Endothelial cell of umbilical vein (primary cell): ENCODE data around the gene CPA3. TPM values are rescaled to one million over a fixed set of nuclear protein-coding genes. Genes with fewer than 3 reads are reported as not detected.

Experiments
- BruUV-seq: library from RNA; stranded (reverse); fragments of 400-500 nt; replicated peaks from 2 replicates; lab custom pipeline; 2021; lab: Mats Ljungman, UMichigan
- CTCF ChIA-PET: fragments of 300-600, 350-600 bp; sonication (Branson Sonifier 250); formaldehyde crosslinking; loops from one replicate; lab custom pipeline; 2021; ENCODE audit warnings: antibody characterized with exemption, inconsistent platforms; lab: Charles Lee
- POLR2A ChIA-PET: fragments of 300-600, 350-600 bp; sonication (Branson Sonifier 250); formaldehyde crosslinking; loops from one replicate; lab custom pipeline; 2021; ENCODE audit warnings: antibody characterized with exemption, inconsistent platforms; lab: Charles Lee
- DNase-seq: peaks from one replicate; pipeline ENCODE4 v3.0.0-alpha.2; 2011; ENCODE audit warnings: low read depth, low spot score
- FAIRE-seq: peaks from 2 replicates; lab custom pipeline; 2011; peaks lifted over from hg19 to GRCh38; lab: Jason Lieb, UNC
- H2AFZ ChIP-seq: 2 replicates; pipeline ENCODE4 v1.6.0; 2012; ENCODE audit warnings: low read depth, low read length, control low read depth, inconsistent platforms
- H3K27ac ChIP-seq: 2 replicates; pipeline ENCODE4 v1.5.1; 2011; ENCODE audit warnings: low read depth, mild to moderate bottlenecking, control low read depth, low read length, moderate library complexity; ENCODE audit not compliant: insufficient read depth
- H3K27me3 ChIP-seq, 2 experiments: 2 replicates each; pipeline versions ENCODE4 v1.6.0 to v1.6.1; 2011; ENCODE audit warnings: low read length in 2 of 2, mixed read lengths in 1 of 2; ENCODE audit not compliant: control insufficient read depth in 2 of 2, insufficient read depth in 2 of 2
- H3K36me3 ChIP-seq, 2 experiments: 2 replicates in 1 of 2; 3 replicates in 1 of 2; pipeline ENCODE4 v1.5.1; 2011; ENCODE audit warnings: low read length in 2 of 2, mild to moderate bottlenecking in 1 of 2, moderate library complexity in 1 of 2; ENCODE audit not compliant: control insufficient read depth in 2 of 2, insufficient read depth in 2 of 2; ENCODE audit errors: extremely low read depth in 1 of 2
- H3K4me1 ChIP-seq: 3 replicates; pipeline ENCODE4 v1.5.1; 2011; ENCODE audit warnings: mild to moderate bottlenecking, low read length; ENCODE audit not compliant: control insufficient read depth, insufficient read depth; ENCODE audit errors: extremely low read depth
- H3K4me2 ChIP-seq: 2 replicates; pipeline ENCODE4 v1.6.1; 2011; ENCODE audit warnings: low read length, control low read depth, mixed read lengths; ENCODE audit not compliant: insufficient read depth
- H3K4me3 ChIP-seq, 3 experiments: fragments of 200-600 bp in 1 of 3; sonication (generic), shearing (Covaris generic) in 1 of 3; replicated peaks in 1 of 3; 2 replicates each; pipeline ENCODE4 v1.5.1; 2011 to 2016; ENCODE audit warnings: control low read depth in 3 of 3, low read length in 3 of 3, mild to moderate bottlenecking in 2 of 3, inconsistent platforms in 1 of 3, low read depth in 1 of 3, moderate library complexity in 1 of 3; ENCODE audit not compliant: insufficient read depth in 1 of 3
- H3K79me2 ChIP-seq: 2 replicates; pipeline ENCODE4 v1.6.0; 2012; ENCODE audit warnings: low read length, inconsistent platforms; ENCODE audit not compliant: control insufficient read depth, insufficient read depth
- H3K9ac ChIP-seq: replicated peaks from 2 replicates; pipeline ENCODE3; 2011; ENCODE audit warnings: low read length, control low read depth; ENCODE audit not compliant: insufficient read depth; ENCODE audit errors: extremely low read depth
- H3K9me1 ChIP-seq: replicated peaks from 3 replicates; pipeline ENCODE4 v1.6.0; 2011; ENCODE audit warnings: mild to moderate bottlenecking, low read length; ENCODE audit not compliant: control insufficient read depth, insufficient read depth; ENCODE audit errors: extremely low read depth
- H3K9me3 ChIP-seq: replicated peaks from 2 replicates; pipeline ENCODE4 v1.5.1; 2012; ENCODE audit warnings: low read length, inconsistent platforms; ENCODE audit not compliant: control insufficient read depth, insufficient read depth
- H4K20me1 ChIP-seq: replicated peaks from 2 replicates; pipeline ENCODE3; 2011; ENCODE audit warnings: mild to moderate bottlenecking, low read length; ENCODE audit not compliant: control insufficient read depth, insufficient read depth; ENCODE audit errors: extremely low read depth
- EZH2 ChIP-seq: IDR thresholded peaks from 2 replicates; pipeline ENCODE4 v1.6.1; 2012; ENCODE audit warnings: borderline replicate concordance, low read depth, mild to moderate bottlenecking, moderate library complexity, low read length, inconsistent platforms; ENCODE audit not compliant: severe bottlenecking
- FOS ChIP-seq: IDR thresholded peaks from 2 replicates; pipeline ENCODE4 v1.6.1; 2011; ENCODE audit warnings: mild to moderate bottlenecking, low read length, moderate library complexity, borderline replicate concordance; ENCODE audit not compliant: insufficient read depth
- GATA2 ChIP-seq: IDR thresholded peaks from 2 replicates; pipeline ENCODE4 v1.7.0; 2011; ENCODE audit warnings: low read depth, mild to moderate bottlenecking, moderate library complexity, mixed read lengths, low read length; ENCODE audit not compliant: insufficient read length, insufficient read depth
- JUN ChIP-seq: IDR thresholded peaks from 2 replicates; pipeline ENCODE4 v1.6.1; 2011; ENCODE audit warnings: borderline replicate concordance, low read depth; ENCODE audit not compliant: insufficient read length, insufficient read depth
- MYC ChIP-seq: IDR thresholded peaks from one replicate; pipeline ENCODE4 v1.6.1; 2011; ENCODE audit warnings: mild to moderate bottlenecking, low read depth, low read length
- POLR2A ChIP-seq: IDR thresholded peaks from 2 replicates; pipeline ENCODE4 v1.6.1; 2012; ENCODE audit warnings: low read depth, mild to moderate bottlenecking, control low read depth, low read length
- POLR2AphosphoS5 ChIP-seq: IDR thresholded peaks from 2 replicates; pipeline ENCODE4 v1.6.1; 2012; ENCODE audit warnings: low read depth, mild to moderate bottlenecking, control low read depth, low read length, moderate library complexity; ENCODE audit not compliant: insufficient read depth
- dilution Hi-C: fragments of 300-500 bp; cut with MboI; formaldehyde crosslinking; loops from one replicate; pipeline ENCODE4 v1.15.0; 2019; ENCODE audit warnings: low sequenced_read_pairs; ENCODE audit not compliant: extremely low pct_ligation_motif_present
- intact Hi-C: fragments of 100-400 bp; cut with micrococcal nuclease; formaldehyde crosslinking; loops from one replicate; pipeline ENCODE4 v1.10.0; 2022
- polyA plus RNA-seq, 4 experiments: library from polyadenylated mRNA; depleted of rRNA in 3 of 4; stranded (reverse) in 3 of 4; unstranded in 1 of 4; fragments of >200 nt; gene quantifications; 2 replicates each; pipeline versions ENCODE4 v1.2.1 to v1.2.3, GENCODE V29; 2011 to 2012; ENCODE audit warnings: missing spikeins in 1 of 4
- total RNA-seq: library from RNA; stranded (reverse); gene quantifications from 2 replicates; pipeline ENCODE4 v1.2.3, GENCODE V29; 2021
- TF ChIP-seq, protein P1 (sequence below): IDR thresholded peaks from 2 replicates; pipeline ENCODE4 v1.6.1; 2011; ENCODE audit not compliant: insufficient read depth, insufficient read length
- TF ChIP-seq, protein P2 (sequence below), 2 donors: IDR thresholded peaks; 1 replicate in 1 of 2; 2 replicates in 1 of 2; pipeline ENCODE4 v1.5.1; 2011; ENCODE audit warnings: low read length in 2 of 2, mild to moderate bottlenecking in 2 of 2, moderate library complexity in 2 of 2, control low read depth in 1 of 2, inconsistent platforms in 1 of 2, low read depth in 1 of 2; ENCODE audit not compliant: insufficient read depth in 1 of 2; ENCODE audit errors: extremely low read depth in 1 of 2

CPA3 gene
- total and polyA plus RNA-seq, 2 donors (not counting 3 experiments of a cell fraction or from before 2014, with no cell fraction given) = 1.7 to 6.4 TPM

DNA sequence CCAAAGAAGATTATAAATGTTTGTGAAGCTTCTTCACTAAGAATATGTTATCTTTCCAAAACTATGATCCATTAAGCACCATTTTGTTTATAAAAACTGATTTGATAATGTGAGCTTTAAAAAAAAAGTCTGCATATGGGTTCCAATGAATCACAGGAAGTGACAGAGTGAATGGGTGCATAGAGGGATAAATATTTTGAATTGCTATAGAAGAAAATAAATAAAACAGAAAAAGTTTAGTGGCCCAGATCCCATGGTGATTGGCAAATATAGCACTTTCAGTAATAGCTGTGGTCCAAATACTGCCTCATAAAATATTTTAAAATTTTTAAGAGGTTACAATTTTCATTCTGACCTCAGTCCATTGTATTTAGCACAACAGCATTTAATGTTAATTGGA lies 19.2 kb downstream of the CPA3 start:
- intact Hi-C loops = no loop called here
- no peaks in the 10 kb centered on the region for H4K20me1 ChIP-seq
- peak; percentile 40 for DNase-seq
- H3K9ac ChIP-seq = no peak overlapping the region
- CTCF ChIA-PET = interaction anchor here (2.2 to 2.6 kb wide), 2 partner anchors 12 to 59 kb away, joined by 6 to 10 read pairs; no protein-coding TSS in a partner anchor
- H3K4me1 ChIP-seq = peaks cover 31% of the 10 kb centered on the region
- peaks cover 2% of the 10 kb centered on the region for H3K9me1 ChIP-seq
- no peaks in the 10 kb centered on the region for H3K36me3 ChIP-seq
- POLR2A ChIA-PET = no interaction called here
- TF ChIP-seq EZH2 (no peak), JUN (peak; percentile 40), MYC (no peak), FOS (peak; percentile 42), POLR2AphosphoS5 (no peak), POLR2A (no peak)
- FAIRE-seq = no peak
- H3K4me3 ChIP-seq = no peak overlapping the region
- dilution Hi-C loops = no loop called here
- peaks cover 0 to 9% of the 10 kb centered on the region in 2 experiments for H3K27me3 ChIP-seq
- no peak overlapping the region for H2AFZ ChIP-seq
- H3K79me2 ChIP-seq = no peaks in the 10 kb centered on the region
- no peak overlapping the region for H3K27ac ChIP-seq
- no peaks in the 10 kb centered on the region for H3K9me3 ChIP-seq
- BruUV-seq = no TSS peak
- H3K4me2 ChIP-seq = no peak overlapping the region

DNA sequence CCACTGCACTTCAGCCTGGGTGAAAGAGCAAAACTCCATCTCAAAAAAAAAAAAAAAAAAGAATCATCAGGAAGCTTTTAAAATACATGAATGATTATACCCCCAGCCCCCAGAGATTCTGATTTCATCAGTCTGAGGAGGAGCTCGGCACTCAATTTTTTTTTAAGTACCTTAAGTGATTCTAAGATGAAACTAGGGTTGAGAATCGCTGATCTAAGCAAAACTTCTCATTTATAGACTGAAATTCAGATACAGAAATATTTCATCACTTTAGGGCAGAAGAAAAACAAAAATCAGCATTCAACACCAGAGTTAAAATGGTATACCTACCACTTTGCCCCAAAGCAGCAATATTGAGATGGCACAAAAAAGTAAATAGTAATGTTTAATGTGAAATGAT lies 24.7 kb downstream of the CPA3 start:
- BruUV-seq = no TSS peak
- FAIRE-seq (no peak), DNase-seq (no peak)
- Histone ChIP-seq H2AFZ (no peak overlapping the region), H3K27me3 (peaks cover 1 to 14% of the 10 kb centered on the region in 2 experiments), H3K27ac (no peak overlapping the region), H3K9ac (no peak overlapping the region), H3K4me1 (no peaks in the 10 kb centered on the region), H3K9me1 (no peaks in the 10 kb centered on the region), H3K4me2 (no peak overlapping the region), H3K36me3 (no peaks in the 10 kb centered on the region), H3K4me3 (no peak overlapping the region), H4K20me1 (no peaks in the 10 kb centered on the region), H3K79me2 (no peaks in the 10 kb centered on the region), H3K9me3 (no peaks in the 10 kb centered on the region)
- dilution Hi-C loops (no loop called here), intact Hi-C loops (no loop called here)
- TF ChIP-seq MYC = no peak
- no peak for TF ChIP-seq GATA2
- TF ChIP-seq FOS = no peak
- TF ChIP-seq, protein P1, sequence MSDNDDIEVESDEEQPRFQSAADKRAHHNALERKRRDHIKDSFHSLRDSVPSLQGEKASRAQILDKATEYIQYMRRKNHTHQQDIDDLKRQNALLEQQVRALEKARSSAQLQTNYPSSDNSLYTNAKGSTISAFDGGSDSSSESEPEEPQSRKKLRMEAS = no peak
- TF ChIP-seq, protein P2, sequence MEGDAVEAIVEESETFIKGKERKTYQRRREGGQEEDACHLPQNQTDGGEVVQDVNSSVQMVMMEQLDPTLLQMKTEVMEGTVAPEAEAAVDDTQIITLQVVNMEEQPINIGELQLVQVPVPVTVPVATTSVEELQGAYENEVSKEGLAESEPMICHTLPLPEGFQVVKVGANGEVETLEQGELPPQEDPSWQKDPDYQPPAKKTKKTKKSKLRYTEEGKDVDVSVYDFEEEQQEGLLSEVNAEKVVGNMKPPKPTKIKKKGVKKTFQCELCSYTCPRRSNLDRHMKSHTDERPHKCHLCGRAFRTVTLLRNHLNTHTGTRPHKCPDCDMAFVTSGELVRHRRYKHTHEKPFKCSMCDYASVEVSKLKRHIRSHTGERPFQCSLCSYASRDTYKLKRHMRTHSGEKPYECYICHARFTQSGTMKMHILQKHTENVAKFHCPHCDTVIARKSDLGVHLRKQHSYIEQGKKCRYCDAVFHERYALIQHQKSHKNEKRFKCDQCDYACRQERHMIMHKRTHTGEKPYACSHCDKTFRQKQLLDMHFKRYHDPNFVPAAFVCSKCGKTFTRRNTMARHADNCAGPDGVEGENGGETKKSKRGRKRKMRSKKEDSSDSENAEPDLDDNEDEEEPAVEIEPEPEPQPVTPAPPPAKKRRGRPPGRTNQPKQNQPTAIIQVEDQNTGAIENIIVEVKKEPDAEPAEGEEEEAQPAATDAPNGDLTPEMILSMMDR (IDR thresholded peaks at IDR 0.05; ENCODE audit: extremely low read depth in 1 of 2, insufficient read depth in 1 of 2, low read depth in 1 of 2, low read length in 2 of 2) = no peak
- no peak for TF ChIP-seq EZH2
- TF ChIP-seq POLR2AphosphoS5 = no peak
- TF ChIP-seq POLR2A = no peak
- TF ChIP-seq JUN = no peak
- ChIA-PET CTCF (interaction anchor here (0.6 to 1.4 kb wide), 4 partner anchors 8 to 1587 kb away, joined by 3 to 6 read pairs (median 3); no protein-coding TSS in a partner anchor), POLR2A (no interaction called here)
